Heart right ventricle (tissue), 16 donors: Measurements from ENCODE around the gene SUSD3. TPM values are rescaled to one million over a fixed set of nuclear protein-coding genes. Genes with fewer than 3 reads are reported as not detected.

Experiments
- ATAC-seq, 8 donors: fragments of 200-7000 bp; cut with Tn5 transposase; one replicate each; pipeline ENCODE4 v1.9.1; 2020; ENCODE audit warnings: mild to moderate bottlenecking in 8 of 8, moderate library complexity in 8 of 8, moderate number of reproducible peaks in 1 of 8
- DNase-seq, 2 donors: peaks; one replicate each; pipeline ENCODE4 v3.0.0-alpha.2; 2020
- H3K27ac ChIP-seq, 10 donors: fragments of 200-600 bp; sonication (generic) in 2 of 10; one replicate each; pipeline versions ENCODE4 v1.5.0 to v1.8.0; 2020 to 2022; ENCODE audit warnings: mild to moderate bottlenecking in 3 of 10
- H3K27me3 ChIP-seq, 7 donors: fragments of 200-600 bp; one replicate each; pipeline ENCODE4 v1.8.0; 2021 to 2022; ENCODE audit warnings: mild to moderate bottlenecking in 2 of 7
- H3K36me3 ChIP-seq, 9 donors: fragments of 200-600 bp; sonication (generic) in 1 of 9; one replicate each; pipeline versions ENCODE4 v1.5.0 to v1.8.0; 2020 to 2022; ENCODE audit warnings: mild to moderate bottlenecking in 2 of 9
- H3K4me1 ChIP-seq, 9 donors: fragments of 200-600 bp; sonication (generic) in 1 of 9; one replicate each; pipeline versions ENCODE4 v1.5.0 to v1.8.0; 2020 to 2022; ENCODE audit warnings: mild to moderate bottlenecking in 4 of 9
- H3K4me3 ChIP-seq, 10 donors: fragments of 200-600 bp; sonication (generic) in 2 of 10; one replicate each; pipeline versions ENCODE4 v1.5.0 to v1.8.0; 2020 to 2022; ENCODE audit warnings: mild to moderate bottlenecking in 7 of 10, moderate library complexity in 2 of 10
- H3K9me3 ChIP-seq, 11 donors: fragments of 200-600 bp in 10 of 11; sonication (generic) in 2 of 11; one replicate each; pipeline versions ENCODE4 v1.5.0 to v1.8.0; 2013 to 2022; ENCODE audit warnings: mild to moderate bottlenecking in 2 of 11, control low read depth in 1 of 11, moderate library complexity in 1 of 11
- CTCF ChIP-seq, 9 donors: fragments of 200-600 bp; sonication (generic) in 2 of 9; IDR thresholded peaks; one replicate each; pipeline versions ENCODE4 v1.5.0 to v1.8.0; 2021 to 2022; ENCODE audit warnings: antibody characterized with exemption in 9 of 9, mild to moderate bottlenecking in 5 of 9, moderate library complexity in 1 of 9
- WGBS, 2 donors: extraction: QIAGEN DNeasy Blood & Tissue Kit; methylation state at CpG; one replicate each; pipeline ENCODE4 v1.1.7; 2013; ENCODE audit warnings: inconsistent platforms in 1 of 2; 5-methylcytosine and 5-hydroxymethylcytosine counted together
- intact Hi-C, 10 donors: fragments of 100-400 bp; cut with DNase I; formaldehyde crosslinking; loops; one replicate each; pipeline versions ENCODE4 v1.11.1 to v1.14.2; 2022
- polyA plus RNA-seq, 2 donors: library from polyadenylated mRNA; stranded (reverse); fragments of 200-250 nt; gene quantifications; one replicate each; pipeline ENCODE4 v1.2.3, GENCODE V29; 2013
- total RNA-seq, 10 donors: library from RNA; stranded (reverse); fragmentation: NEBNext Ultra II Directional in 3 of 10; extraction: Animal tissue kit (Norgen Biotek cat#: 25700) in 3 of 10; gene quantifications; one replicate each; pipeline versions ENCODE4 v1.2.1 to v1.2.4, GENCODE V29; 2021 to 2023
- donor health status: Arrhythmogenic right ventricular cardiomyopathy.
- donor health status: ischemic (EF 13 %, LVEDD 7.1; RV severe dilation, severe dysfunction).
- donor health status: healthy with polysubstance abuse.
- donor health status: DM: no; HTN: yes; CAD: no.
- donor health status: DM: no; HTN: no; CAD: no.
- donor health status: ischemic (EF 25% LVEDD 6.9; RV normal size, moderate dysfunction).
- donor health status: ischemic (EF 25% LVEDD 5.7; RV mildly dilated, moderate dysfunction).
- donor health status: healthy.
- donor health status: DM: yes; HTN: yes; CAD: no.
- donor health status: Ischemic cardiomyopathy.
- donor health status: ischemic (EF 35%, LVEDD 5.7; RV mildly dilated, moderate dysfunction).
- donor health status: nonischemic (EF 11% LVEDD 7.7; RV severe dilation, severe dysfunction).
- donor health status: DM: yes; HTN: yes; CAD: no.
- donor health status: PGD.
- donor health status: ischemic (EF 29% LVEDD 5.4; RV normal size, mild dysfunction).
- donor health status: nonischemic (EF 23%, LVEDD 6.1; RV moderate dilation, normal function).

SUSD3 gene
- total and polyA plus RNA-seq, 12 donors, result 0.40 to 2.1 (median 0.79) TPM; not detected in 1

GRCh38 chr9:93131599-93132286 is 73.2 kb downstream of the SUSD3 start:
- peak overlapping the region in 9 of 10 donors; percentile 49 to 99 (median 94) for H3K27ac ChIP-seq
- peak overlapping the region in 7 of 10 donors; percentile 24 to 97 (median 74) for H3K4me3 ChIP-seq
- no peaks in the 10 kb centered on the region for H3K9me3 ChIP-seq
- H3K4me1 ChIP-seq, result peaks cover 40 to 83% (median 75%) of the 10 kb centered on the region in 9 donors
- H3K36me3 ChIP-seq, result peaks cover 0 to 15% (median 0%) of the 10 kb centered on the region in 9 donors
- 91 to 94% methylated on average over 13 of the region's 13 CpGs for WGBS, 2 donors
- ATAC-seq, result no peak
- no peak for TF ChIP-seq CTCF (IDR thresholded peaks at IDR 0.05)
- DNase-seq, result no peak
- H3K27me3 ChIP-seq, result no peaks in the 10 kb centered on the region
- intact Hi-C loops, result loop anchor here in 2 of 10 donors (10.0 kb wide), 1 partner anchor 323 kb away; the partner anchor contains the start of genes FAM120A (in 2 of the 2) and FAM120AOS (in 2 of the 2)

- H3K4me1 ChIP-seq, result peaks cover 34 to 77% (median 68%) of the 10 kb centered on the region in 9 donors
- peak overlapping the region in 9 of 10 donors; percentile 57 to 97 (median 76) for H3K4me3 ChIP-seq
- H3K27ac ChIP-seq, result peak overlapping the region; percentile 74 to 99 (median 94)
- intact Hi-C loops, result loop anchor here in 2 of 10 donors (10.0 kb wide), 1 partner anchor 322 kb away; the partner anchor contains the start of genes FAM120A (in 2 of the 2) and FAM120AOS (in 2 of the 2)
- ATAC-seq, result peak in 7 of 8 donors; percentile 13 to 61 (median 42)
- peak; percentile 74 to 76 for DNase-seq
- H3K36me3 ChIP-seq, result peaks cover 0 to 15% (median 0%) of the 10 kb centered on the region in 9 donors
- H3K27me3 ChIP-seq, result no peaks in the 10 kb centered on the region
- TF ChIP-seq CTCF (IDR thresholded peaks at IDR 0.05), result no peak
- WGBS, 2 donors, result 35 to 42% methylated on average over 12 of the region's 12 CpGs
- no peaks in the 10 kb centered on the region for H3K9me3 ChIP-seq
These were observed 73.9 kb downstream of the SUSD3 start for GRCh38 chr9:93132287-93132927.

GRCh38 chr9:93132946-93133680 is 74.6 kb downstream of the SUSD3 start:
- intact Hi-C loops, result loop anchor here in 2 of 10 donors (10.0 kb wide), 1 partner anchor 322 kb away; the partner anchor contains the start of genes FAM120A (in 2 of the 2) and FAM120AOS (in 2 of the 2)
- ATAC-seq (peak in 6 of 8 donors; percentile 0 to 32 (median 21)), DNase-seq (no peak)
- TF ChIP-seq CTCF (IDR thresholded peaks at IDR 0.05), result no peak
- 28 to 32% methylated on average over 21 of the region's 21 CpGs for WGBS, 2 donors
- H3K36me3 ChIP-seq, result peaks cover 0 to 15% (median 0%) of the 10 kb centered on the region in 9 donors
- H3K4me3 ChIP-seq, result peak overlapping the region; percentile 57 to 97 (median 81)
- H3K27me3 ChIP-seq, result no peaks in the 10 kb centered on the region
- H3K9me3 ChIP-seq, result no peaks in the 10 kb centered on the region
- peak overlapping the region; percentile 74 to 99 (median 94) for H3K27ac ChIP-seq
- H3K4me1 ChIP-seq, result peaks cover 34 to 70% (median 61%) of the 10 kb centered on the region in 9 donors
